ENCODE measurements around the gene GSK3A. TPM values are rescaled to one million over a fixed set of nuclear protein-coding genes. Genes with fewer than 3 reads are reported as not detected.

Gene GSK3A
- total and polyA plus RNA-seq, 9 of the 15 experiments (the other 6 are each of a cell fraction or from before 2014, with no cell fraction given), result 0.62 to 90.7 (median 33.3) TPM

DNA sequence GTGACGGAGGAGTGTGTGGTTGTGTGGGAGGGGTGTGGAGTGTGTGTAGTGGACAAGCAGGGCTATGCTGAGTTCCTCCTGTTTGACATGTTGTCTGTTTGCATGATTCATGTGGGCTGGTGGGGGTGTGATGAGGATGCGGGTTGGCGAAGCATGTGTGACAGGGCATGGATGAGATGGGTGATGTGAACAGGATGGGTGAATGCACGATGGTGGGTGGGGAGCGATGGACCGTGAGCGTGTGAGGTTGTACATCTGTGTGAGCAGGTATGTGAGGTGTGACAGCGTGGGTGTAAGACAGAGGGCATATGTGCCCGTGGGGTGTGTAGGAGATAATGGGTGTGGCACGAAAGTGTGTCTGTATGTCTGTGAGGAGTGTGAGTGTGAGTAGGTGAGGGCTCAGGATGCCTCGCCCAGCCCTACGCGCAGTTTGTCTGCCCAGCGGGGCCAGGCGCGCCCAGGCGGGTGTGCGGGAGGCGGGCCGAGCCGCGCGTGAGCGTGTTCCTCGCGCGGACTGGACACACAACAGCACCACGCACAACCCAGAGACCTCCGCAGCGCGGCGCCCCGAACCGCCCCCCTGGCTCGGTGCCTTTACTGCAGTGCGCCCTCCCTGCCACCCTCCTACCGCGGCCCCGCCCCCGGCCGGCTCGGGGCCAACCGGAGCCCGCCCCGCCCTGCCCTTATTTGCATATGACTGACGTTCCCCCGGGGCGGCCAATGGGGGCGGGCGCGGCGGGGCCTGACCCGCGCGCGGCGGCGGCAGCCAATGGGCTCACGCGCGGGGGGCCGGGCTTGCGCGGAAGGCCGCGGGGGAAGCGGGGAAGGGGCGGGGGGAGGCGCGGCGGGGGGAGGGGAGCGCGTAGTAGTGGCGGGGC, 41.0 kb upstream of the GSK3A start:
- peak overlapping the region; percentile 90 for H3K27ac ChIP-seq (ENCODE audit: extremely low read depth, low read depth, low read length)
- peaks cover 49 to 85% of the 10 kb centered on the region in 2 experiments for H3K4me1 ChIP-seq (replicated peaks in 1 of 2; ENCODE audit: control insufficient read depth in 2 of 2, insufficient read depth in 2 of 2, low read length in 2 of 2)
- BruUV-seq (replicated peaks), result no TSS peak
- H3K27me3 ChIP-seq (ENCODE audit: control insufficient read depth in 2 of 2, insufficient read depth in 2 of 2, low read length in 2 of 2), result no peaks in the 10 kb centered on the region; a peak in 1 of 5 replicates
- peaks cover 19% of the 10 kb centered on the region; the same call in 2 of the 3 replicates for H3K36me3 ChIP-seq (ENCODE audit: control insufficient read depth, insufficient read depth, low read length)
- H2AFZ ChIP-seq (ENCODE audit: low read depth, low read length), result peak overlapping the region; percentile 64; the same call in 1 of the 2 replicates
- H3K4me2 ChIP-seq (ENCODE audit: insufficient read depth, low read length), result peak overlapping the region; percentile 97
- DNase-seq (ENCODE audit: extremely low read depth in 1 of 4, low spot score in 3 of 4) (peak; percentile 84 to 98 (median 91)), FAIRE-seq (peak; percentile 87), ATAC-seq (peak; percentile 78)
- CTCF ChIA-PET (ENCODE audit: low intra/inter-chr PET ratio), result interaction anchor here (0.8 kb wide), 1 partner anchor 42 kb away, joined by 3 read pairs; the partner anchor contains the start of gene MEGF8
- H3K9me1 ChIP-seq (ENCODE audit: control insufficient read depth, insufficient read depth, low read length), result no peaks in the 10 kb centered on the region
- in situ Hi-C loops (cut with MboI), result no loop called here
- intact Hi-C loops (cut with micrococcal nuclease), result no loop called here
- 0 out of 2 replicates have a peak, but pooled peaks cover 8% of the 10 kb centered on the region for H4K20me1 ChIP-seq (replicated peaks; ENCODE audit: control insufficient read depth, insufficient read depth, low read length)
- POLR2A ChIA-PET, result interaction anchor here (0.8 to 2.1 kb wide), 7 partner anchors 9 to 145 kb away, joined by 3 to 10 read pairs (median 4); partner anchors contain the start of gene CIC
- H3K9ac ChIP-seq (ENCODE audit: insufficient read depth in 1 of 2, low read depth in 2 of 2, low read length in 2 of 2), result peak overlapping the region; percentile 68 to 94
- peak overlapping the region; percentile 48 for H3K4me3 ChIP-seq
- no peaks in the 10 kb centered on the region for H3K9me3 ChIP-seq (replicated peaks; ENCODE audit: control insufficient read depth, insufficient read depth, low read depth, low read length)
- H3K79me2 ChIP-seq (ENCODE audit: control insufficient read depth, insufficient read depth, low read length), result peaks cover 71% of the 10 kb centered on the region
- 5% methylated on average over 35 of the region's 74 CpGs for WGBS (ENCODE audit: insufficient coverage, low coverage, missing lambda C conversion rate)
- TF ChIP-seq, protein P1, sequence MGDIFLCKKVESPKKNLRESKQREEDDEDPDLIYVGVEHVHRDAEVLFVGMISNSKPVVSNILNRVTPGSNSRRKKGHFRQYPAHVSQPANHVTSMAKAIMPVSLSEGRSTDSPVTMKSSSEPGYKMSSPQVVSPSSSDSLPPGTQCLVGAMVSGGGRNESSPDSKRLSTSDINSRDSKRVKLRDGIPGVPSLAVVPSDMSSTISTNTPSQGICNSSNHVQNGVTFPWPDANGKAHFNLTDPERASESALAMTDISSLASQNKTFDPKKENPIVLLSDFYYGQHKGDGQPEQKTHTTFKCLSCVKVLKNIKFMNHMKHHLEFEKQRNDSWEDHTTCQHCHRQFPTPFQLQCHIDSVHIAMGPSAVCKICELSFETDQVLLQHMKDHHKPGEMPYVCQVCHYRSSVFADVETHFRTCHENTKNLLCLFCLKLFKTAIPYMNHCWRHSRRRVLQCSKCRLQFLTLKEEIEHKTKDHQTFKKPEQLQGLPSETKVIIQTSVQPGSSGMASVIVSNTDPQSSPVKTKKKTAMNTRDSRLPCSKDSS (IDR thresholded peaks at IDR 0.05; ENCODE audit: low read depth, partially characterized antibody), result peak; percentile 32
- TF ChIP-seq, protein P2, sequence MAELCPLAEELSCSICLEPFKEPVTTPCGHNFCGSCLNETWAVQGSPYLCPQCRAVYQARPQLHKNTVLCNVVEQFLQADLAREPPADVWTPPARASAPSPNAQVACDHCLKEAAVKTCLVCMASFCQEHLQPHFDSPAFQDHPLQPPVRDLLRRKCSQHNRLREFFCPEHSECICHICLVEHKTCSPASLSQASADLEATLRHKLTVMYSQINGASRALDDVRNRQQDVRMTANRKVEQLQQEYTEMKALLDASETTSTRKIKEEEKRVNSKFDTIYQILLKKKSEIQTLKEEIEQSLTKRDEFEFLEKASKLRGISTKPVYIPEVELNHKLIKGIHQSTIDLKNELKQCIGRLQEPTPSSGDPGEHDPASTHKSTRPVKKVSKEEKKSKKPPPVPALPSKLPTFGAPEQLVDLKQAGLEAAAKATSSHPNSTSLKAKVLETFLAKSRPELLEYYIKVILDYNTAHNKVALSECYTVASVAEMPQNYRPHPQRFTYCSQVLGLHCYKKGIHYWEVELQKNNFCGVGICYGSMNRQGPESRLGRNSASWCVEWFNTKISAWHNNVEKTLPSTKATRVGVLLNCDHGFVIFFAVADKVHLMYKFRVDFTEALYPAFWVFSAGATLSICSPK (IDR thresholded peaks at IDR 0.05; ENCODE audit: borderline replicate concordance), result 0 out of 2 replicates have a peak, but pooled peaks have one; percentile 66
- TF ChIP-seq KLF1 (tag; IDR thresholded peaks at IDR 0.05) (0 out of 2 replicates have a peak, but pooled peaks have one; percentile 36), ZNF551 (CRISPR knock-in tag; IDR thresholded peaks at IDR 0.05) (no peak), HDAC1 (IDR thresholded peaks at IDR 0.05) (peak in 1 of 2 experiments; percentile 91; a peak in 2 of 4 replicates), ASH1L (IDR thresholded peaks at IDR 0.05; ENCODE audit: borderline replicate concordance, low read depth, partially characterized antibody) (no peak), ARID1B (IDR thresholded peaks at IDR 0.05) (peak; percentile 51), ATF1 (CRISPR knock-in tag; IDR thresholded peaks at IDR 0.05) (no peak), ATF1 (tag; IDR thresholded peaks at IDR 0.05) (peak; percentile 54)
- TF ChIP-seq, protein P3, sequence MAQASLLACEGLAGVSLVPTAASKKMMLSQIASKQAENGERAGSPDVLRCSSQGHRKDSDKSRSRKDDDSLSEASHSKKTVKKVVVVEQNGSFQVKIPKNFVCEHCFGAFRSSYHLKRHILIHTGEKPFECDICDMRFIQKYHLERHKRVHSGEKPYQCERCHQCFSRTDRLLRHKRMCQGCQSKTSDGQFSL (CRISPR knock-in tag; IDR thresholded peaks at IDR 0.05), result peak; percentile 67; the same call in 1 of the 2 replicates
- TF ChIP-seq, protein P3 (tag; IDR thresholded peaks at IDR 0.05), result no peak
- TF ChIP-seq, protein P4, sequence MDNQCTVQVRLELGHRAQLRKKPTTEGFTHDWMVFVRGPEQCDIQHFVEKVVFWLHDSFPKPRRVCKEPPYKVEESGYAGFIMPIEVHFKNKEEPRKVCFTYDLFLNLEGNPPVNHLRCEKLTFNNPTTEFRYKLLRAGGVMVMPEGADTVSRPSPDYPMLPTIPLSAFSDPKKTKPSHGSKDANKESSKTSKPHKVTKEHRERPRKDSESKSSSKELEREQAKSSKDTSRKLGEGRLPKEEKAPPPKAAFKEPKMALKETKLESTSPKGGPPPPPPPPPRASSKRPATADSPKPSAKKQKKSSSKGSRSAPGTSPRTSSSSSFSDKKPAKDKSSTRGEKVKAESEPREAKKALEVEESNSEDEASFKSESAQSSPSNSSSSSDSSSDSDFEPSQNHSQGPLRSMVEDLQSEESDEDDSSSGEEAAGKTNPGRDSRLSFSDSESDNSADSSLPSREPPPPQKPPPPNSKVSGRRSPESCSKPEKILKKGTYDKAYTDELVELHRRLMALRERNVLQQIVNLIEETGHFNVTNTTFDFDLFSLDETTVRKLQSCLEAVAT (IDR thresholded peaks at IDR 0.05), result peak; percentile 73 to 75; a peak in 2 of 4 replicates
- TF ChIP-seq, protein P5, sequence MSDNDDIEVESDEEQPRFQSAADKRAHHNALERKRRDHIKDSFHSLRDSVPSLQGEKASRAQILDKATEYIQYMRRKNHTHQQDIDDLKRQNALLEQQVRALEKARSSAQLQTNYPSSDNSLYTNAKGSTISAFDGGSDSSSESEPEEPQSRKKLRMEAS (CRISPR knock-in tag; IDR thresholded peaks at IDR 0.05), result peak; percentile 59; the same call in 1 of the 2 replicates
